GM19043 (cell line): ENCODE data around the gene SNTN.

Experiments
- ATAC-seq: cut with Tn5 transposase; IDR thresholded peaks from one replicate; pipeline ENCODE4 v1.9.1; 2021; ENCODE audit warnings: low read depth; ENCODE audit not compliant: unreplicated experiment

Gene SNTN

DNA sequence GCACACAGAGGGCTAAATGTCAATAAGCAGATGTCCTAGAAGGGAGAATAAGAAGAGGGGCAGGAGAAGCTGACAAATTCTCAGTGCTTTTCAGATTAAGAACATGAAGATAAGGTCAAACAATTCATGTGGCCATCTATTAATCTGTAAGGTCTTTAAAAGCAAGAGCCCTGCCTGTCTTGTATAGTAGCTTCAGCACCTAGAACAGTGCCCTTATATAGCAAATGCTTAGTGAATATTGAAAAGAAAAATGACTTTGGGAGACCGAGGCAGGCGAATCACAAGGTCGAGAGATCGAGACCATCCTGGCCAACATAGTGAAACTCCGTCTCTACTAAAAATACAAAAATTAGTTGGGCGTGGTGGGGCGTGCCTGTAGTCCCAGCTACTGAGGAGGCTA lies 18.1 kb downstream of the SNTN start:
- ATAC-seq: no peak

DNA sequence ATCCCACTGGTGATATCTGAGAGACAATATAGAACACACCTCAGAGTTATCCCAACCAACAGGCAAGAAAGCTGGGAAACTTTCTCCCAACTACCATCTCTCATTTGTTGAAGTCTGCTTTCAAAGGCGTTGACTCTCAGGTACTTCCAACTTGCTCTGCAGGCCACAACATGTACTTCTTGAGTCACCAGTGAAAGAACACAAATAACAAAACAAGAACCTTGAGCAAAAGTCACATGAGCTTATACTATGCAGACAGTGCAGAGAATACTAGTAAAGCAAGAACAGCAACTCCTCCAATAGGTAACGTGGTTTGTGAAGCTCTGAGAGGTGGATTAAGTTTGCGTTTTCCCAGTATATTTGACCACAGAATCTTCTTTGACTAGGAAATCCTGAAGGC lies 20.6 kb downstream of the SNTN start:
- no peak for ATAC-seq

DNA sequence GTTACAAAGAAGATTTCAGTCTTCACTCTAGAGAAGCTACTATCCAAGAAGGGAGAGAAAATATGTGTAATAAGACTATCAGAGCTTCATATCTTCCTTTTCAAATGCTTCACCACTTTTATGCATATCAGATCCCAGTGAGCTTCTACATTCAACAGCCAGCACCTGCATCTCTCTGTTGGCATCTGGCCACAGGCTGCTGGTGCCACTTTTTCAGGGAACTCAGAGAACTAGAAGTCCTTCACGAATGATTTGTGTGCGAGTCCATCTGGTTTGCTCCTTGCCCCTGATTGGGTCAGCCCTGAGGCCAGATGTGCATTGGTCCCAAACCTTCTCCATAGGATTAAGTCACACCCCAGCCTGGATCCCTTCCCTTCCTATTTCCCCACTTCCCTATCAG lies 22.1 kb downstream of the SNTN start:
- ATAC-seq: no peak

GRCh38 chr3:63679186-63679585 lies 26.7 kb downstream of the SNTN start:
- ATAC-seq: no peak

DNA sequence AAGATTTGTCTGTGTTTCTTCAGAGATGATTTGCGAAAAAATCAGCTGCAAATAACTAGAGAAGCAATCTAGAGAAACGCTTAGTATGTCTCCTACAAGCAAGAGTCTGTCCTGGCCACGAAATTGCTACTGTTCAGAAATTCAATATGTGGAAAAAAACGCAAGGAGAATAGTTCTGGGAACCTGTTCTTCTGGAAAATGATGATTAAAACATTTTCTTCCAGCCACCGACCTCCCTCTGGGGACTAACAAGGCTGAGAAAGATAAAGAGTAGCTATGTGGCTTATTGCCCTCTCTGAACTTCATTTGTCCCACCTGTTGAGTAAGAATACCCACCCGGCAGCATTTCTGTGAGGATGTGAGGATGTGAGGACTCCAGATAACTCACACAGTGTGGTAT lies 31.6 kb downstream of the SNTN start:
- ATAC-seq: no peak

- no peak for ATAC-seq
These were observed 32.9 kb downstream of the SNTN start for GRCh38 chr3:63685340-63685739.

GRCh38 chr3:63687278-63688225 lies 35.1 kb downstream of the SNTN start:
- ATAC-seq: no peak

GRCh38 chr3:63689285-63689684 lies 36.8 kb downstream of the SNTN start:
- no peak for ATAC-seq

DNA sequence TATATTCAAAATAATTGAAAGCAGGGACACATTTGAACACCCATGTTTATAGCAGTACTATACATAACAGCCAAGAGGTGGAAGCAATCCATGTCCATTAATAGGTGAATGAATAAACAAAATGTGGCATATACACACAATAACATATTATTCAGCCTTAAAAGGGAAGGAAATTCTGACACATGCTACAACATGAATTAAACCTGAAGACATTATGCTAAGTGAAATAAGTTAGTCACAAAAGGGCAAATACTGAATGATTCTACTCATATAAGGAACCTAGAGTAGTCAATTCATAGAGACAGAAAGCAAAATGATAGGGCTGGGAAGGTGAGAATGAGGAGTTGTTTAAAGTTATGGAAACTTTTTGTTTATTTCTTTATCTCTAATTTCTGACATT lies 40.9 kb downstream of the SNTN start:
- no peak for ATAC-seq

DNA sequence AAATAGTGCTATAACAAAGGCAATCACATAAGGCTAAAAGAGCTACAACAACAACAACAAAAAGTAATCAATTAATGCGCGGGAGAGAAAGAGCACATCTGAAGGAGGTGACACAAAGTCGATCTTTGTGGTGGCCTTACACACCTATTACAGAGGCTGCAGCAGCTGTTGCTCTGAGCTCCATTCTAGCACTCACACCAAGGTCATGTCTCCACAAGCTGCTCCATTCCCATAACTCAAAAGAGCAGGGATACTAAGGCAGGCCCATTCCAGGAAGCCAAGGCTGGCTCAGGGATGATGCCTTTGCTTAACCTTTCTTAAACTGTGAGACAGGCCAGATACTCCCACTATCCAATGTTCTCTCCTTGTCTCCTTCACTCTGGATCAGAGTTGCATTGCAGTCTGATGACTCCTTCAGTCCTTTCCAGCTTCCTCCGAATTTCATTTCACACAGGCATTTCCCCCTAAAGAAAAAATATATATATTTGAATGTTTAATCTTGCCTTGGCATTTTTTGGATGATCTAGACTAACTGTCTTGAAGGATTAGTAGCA lies 52.7 kb downstream of the SNTN start:
- no peak for ATAC-seq

DNA sequence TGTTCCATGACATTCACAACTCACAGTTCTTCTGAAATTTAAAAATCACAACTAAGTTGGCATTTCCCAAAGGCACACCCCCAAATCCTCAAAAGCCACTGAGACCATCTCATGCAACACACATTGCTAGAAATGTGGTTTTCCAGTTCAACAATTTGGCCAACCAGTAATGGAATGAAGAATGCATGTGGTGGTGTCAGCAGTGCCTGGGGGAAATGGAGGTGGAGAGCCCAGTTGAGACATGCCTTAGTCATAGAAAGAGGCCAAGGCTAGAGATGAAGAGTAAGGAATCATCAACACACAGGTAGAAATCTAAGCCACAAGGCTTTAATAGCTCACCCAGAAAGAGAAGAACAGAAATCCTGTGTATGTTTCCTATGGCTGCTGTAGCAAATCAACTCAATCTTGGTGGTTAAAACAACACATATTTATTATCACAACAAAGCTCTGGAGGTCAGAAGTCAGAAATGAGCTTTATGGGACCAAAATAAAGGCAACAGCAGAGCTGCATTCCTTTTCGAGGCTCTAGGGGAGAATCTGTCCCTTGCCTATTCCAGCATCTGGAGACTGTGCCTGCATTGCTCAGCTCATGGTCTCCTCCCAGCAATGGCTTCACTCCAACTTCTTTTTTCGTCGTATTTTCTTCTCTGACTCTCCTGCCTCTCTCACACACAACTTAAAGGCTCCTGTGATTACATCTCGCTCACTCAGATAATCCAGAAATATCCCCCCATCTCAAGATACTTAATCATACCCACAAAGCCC lies 54.0 kb downstream of the SNTN start:
- ATAC-seq: no peak

DNA sequence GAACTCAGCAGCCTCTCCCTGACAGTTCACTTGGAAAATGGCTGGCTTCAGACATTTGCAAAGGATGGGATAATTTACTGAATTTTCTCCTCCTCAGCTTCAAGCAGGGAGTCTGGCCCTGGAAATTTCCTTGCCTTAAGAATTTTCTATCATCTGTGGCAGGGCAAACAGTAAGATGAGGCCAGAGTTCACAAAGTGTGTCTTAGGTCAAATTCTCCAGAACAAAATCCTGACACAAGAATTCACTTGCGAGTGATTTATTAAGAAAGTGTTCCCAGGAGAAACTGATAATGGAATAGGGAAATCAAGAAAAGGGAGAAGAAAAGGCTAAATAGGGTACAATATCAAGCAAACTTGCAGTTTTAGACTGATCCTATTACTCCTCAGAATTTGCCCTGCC lies 55.3 kb downstream of the SNTN start:
- ATAC-seq: no peak

DNA sequence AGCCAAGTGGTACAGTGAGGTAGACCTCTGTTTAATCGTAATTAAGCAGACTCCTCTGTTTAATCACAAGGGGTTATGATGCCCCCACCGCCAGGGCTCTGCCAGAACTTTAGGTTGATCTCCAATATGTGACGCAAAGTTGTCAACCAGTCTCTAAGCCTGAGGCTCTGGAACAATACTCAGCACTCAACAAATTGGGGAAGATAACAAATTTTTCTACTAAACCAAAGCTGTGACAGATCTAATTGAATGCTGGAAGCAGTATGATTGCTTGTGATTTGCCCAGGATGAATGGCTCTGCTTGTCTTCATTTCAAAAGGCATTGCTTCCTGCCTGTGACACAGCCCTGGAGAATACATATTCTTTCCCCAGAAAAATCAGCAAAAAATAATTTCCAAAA lies 57.1 kb downstream of the SNTN start:
- ATAC-seq: no peak
